HEK293 (cell line): Measurements from ENCODE around the gene RPS14.

Experiments
- CTCF ChIA-PET: fragments of 350-600 bp; formaldehyde crosslinking; extraction: SDS; loops from one replicate; lab custom pipeline; 2021; ENCODE audit warnings: antibody characterized with exemption; lab: Yijun Ruan, JAX
- POLR2A ChIA-PET: fragments of 300-600 bp; formaldehyde crosslinking; extraction: SDS; loops from one replicate; lab custom pipeline; 2020; ENCODE audit warnings: antibody characterized with exemption, inconsistent platforms; lab: Yijun Ruan, JAX
- H3K27ac ChIP-seq: fragments of 200-500 bp; sonication (Bioruptor generic); 2 replicates; pipeline ENCODE4 v1.5.1; 2014; ENCODE audit warnings: low read depth, low read length, control low read depth, inconsistent platforms; ENCODE audit errors: extremely low read depth
- H3K36me3 ChIP-seq, 2 experiments: fragments of 200-500 bp in 1 of 2; sonication (Bioruptor generic) in 1 of 2; 1 replicate in 1 of 2; 2 replicates in 1 of 2; pipeline ENCODE4 v1.5.1; 2014 to 2017; ENCODE audit warnings: inconsistent platforms in 2 of 2, low read length in 2 of 2; ENCODE audit not compliant: control insufficient read depth in 2 of 2, insufficient read depth in 1 of 2
- H3K4me1 ChIP-seq: fragments of 200-500 bp; sonication (Bioruptor generic); 2 replicates; pipeline ENCODE4 v1.5.1; 2014; ENCODE audit warnings: mild to moderate bottlenecking, low read length, inconsistent platforms; ENCODE audit not compliant: control insufficient read depth, insufficient read depth
- H3K4me3 ChIP-seq: 2 replicates; pipeline ENCODE4 v1.5.1; 2011; ENCODE audit warnings: low read depth, mild to moderate bottlenecking, control low read depth, low read length, moderate library complexity
- H3K9me3 ChIP-seq: fragments of 200-500 bp; sonication (Bioruptor generic); 2 replicates; pipeline ENCODE4 v1.5.1; 2014; ENCODE audit warnings: low read depth, low read length, inconsistent platforms; ENCODE audit not compliant: control insufficient read depth, insufficient read depth
- AEBP2 ChIP-seq: fragments of 450-650 bp; formaldehyde crosslinking; IDR thresholded peaks from 2 replicates; pipeline ENCODE4 v1.5.1; 2016; ENCODE audit warnings: missing biosample characterization, missing genetic modification characterization, borderline replicate concordance
- GFI1B ChIP-seq: fragments of 450-650 bp; formaldehyde crosslinking; IDR thresholded peaks from 2 replicates; pipeline ENCODE4 v1.5.1; 2016; ENCODE audit warnings: missing biosample characterization, missing genetic modification characterization
- GLIS1 ChIP-seq: fragments of 450-650 bp; formaldehyde crosslinking; IDR thresholded peaks from 2 replicates; pipeline ENCODE4 v1.5.1; 2016; ENCODE audit warnings: missing biosample characterization, missing genetic modification characterization
- GLIS2 ChIP-seq: fragments of 450-650 bp; formaldehyde crosslinking; IDR thresholded peaks from 2 replicates; pipeline ENCODE4 v1.5.1; 2016; ENCODE audit warnings: missing biosample characterization, missing genetic modification characterization
- HOXC10 ChIP-seq: sonication (generic); formaldehyde crosslinking; IDR thresholded peaks from 2 replicates; pipeline ENCODE4 v1.8.1; 2023; ENCODE audit warnings: mild to moderate bottlenecking, missing genetic modification reagents
- IKZF3 ChIP-seq: fragments of 450-650 bp; IDR thresholded peaks from 2 replicates; pipeline ENCODE4 v1.5.0; 2018; ENCODE audit warnings: missing biosample characterization, mild to moderate bottlenecking, missing genetic modification characterization, moderate library complexity
- KLF9 ChIP-seq: fragments of 450-650 bp; formaldehyde crosslinking; IDR thresholded peaks from 2 replicates; pipeline ENCODE4 v1.5.1; 2016; ENCODE audit warnings: missing biosample characterization, missing genetic modification characterization, low read depth
- TRIM28 ChIP-seq: IDR thresholded peaks from 2 replicates; pipeline ENCODE4 v1.6.1; 2011; ENCODE audit warnings: low read length, control low read depth, borderline replicate concordance
- ZBTB11 ChIP-seq: fragments of 450-650 bp; formaldehyde crosslinking; conservative IDR thresholded peaks from 2 replicates; pipeline ENCODE4 v1.5.1; 2016; ENCODE audit warnings: low read depth, missing biosample characterization, missing genetic modification characterization
- ZBTB20 ChIP-seq: fragments of 450-650 bp; formaldehyde crosslinking; IDR thresholded peaks from 2 replicates; pipeline ENCODE4 v1.5.1; 2016; ENCODE audit warnings: missing biosample characterization, missing genetic modification characterization
- ZBTB7A ChIP-seq: fragments of 450-650 bp; formaldehyde crosslinking; IDR thresholded peaks from 2 replicates; pipeline ENCODE4 v1.5.1; 2016; ENCODE audit warnings: low read depth, missing biosample characterization, missing genetic modification characterization
- ZBTB8A ChIP-seq: fragments of 450-650 bp; formaldehyde crosslinking; IDR thresholded peaks from 2 replicates; pipeline ENCODE4 v1.5.1; 2016; ENCODE audit warnings: missing biosample characterization, missing genetic modification characterization
- ZNF169 ChIP-seq: fragments of 450-650 bp; formaldehyde crosslinking; IDR thresholded peaks from 2 replicates; pipeline ENCODE4 v1.5.1; 2016; ENCODE audit warnings: missing biosample characterization, missing genetic modification characterization
- ZNF2 ChIP-seq: fragments of 450-650 bp; formaldehyde crosslinking; IDR thresholded peaks from 2 replicates; pipeline ENCODE4 v1.5.1; 2016; ENCODE audit warnings: missing biosample characterization, missing genetic modification characterization
- ZNF23 ChIP-seq: fragments of 450-650 bp; formaldehyde crosslinking; IDR thresholded peaks from 2 replicates; pipeline ENCODE4 v1.5.1; 2016; ENCODE audit warnings: missing biosample characterization, missing genetic modification characterization, borderline replicate concordance
- ZNF335 ChIP-seq: fragments of 450-650 bp; formaldehyde crosslinking; conservative IDR thresholded peaks from 2 replicates; pipeline ENCODE4 v1.5.1; 2016; ENCODE audit warnings: missing biosample characterization, missing genetic modification characterization
- ZNF341 ChIP-seq: fragments of 450-650 bp; formaldehyde crosslinking; IDR thresholded peaks from 2 replicates; pipeline ENCODE4; 2016; ENCODE audit warnings: low read depth, missing biosample characterization, missing genetic modification characterization
- ZNF488 ChIP-seq: fragments of 450-650 bp; formaldehyde crosslinking; IDR thresholded peaks from 2 replicates; pipeline ENCODE4 v1.5.1; 2016; ENCODE audit warnings: missing biosample characterization, missing genetic modification characterization
- ZNF513 ChIP-seq: fragments of 450-650 bp; IDR thresholded peaks from 2 replicates; pipeline ENCODE4 v1.5.1; 2018; ENCODE audit warnings: missing biosample characterization, missing genetic modification characterization
- ZNF558 ChIP-seq: fragments of 450-650 bp; formaldehyde crosslinking; IDR thresholded peaks from 2 replicates; pipeline ENCODE4 v1.5.1; 2016; ENCODE audit warnings: missing biosample characterization, missing genetic modification characterization
- ZNF654 ChIP-seq: fragments of 450-650 bp; formaldehyde crosslinking; IDR thresholded peaks from 2 replicates; pipeline ENCODE4 v1.5.1; 2016; ENCODE audit warnings: low read depth, missing biosample characterization, missing genetic modification characterization
- TF ChIP-seq, protein P1 (sequence below): fragments of 450-650 bp; formaldehyde crosslinking; IDR thresholded peaks from 2 replicates; pipeline ENCODE4 v1.5.1; 2017; ENCODE audit warnings: missing biosample characterization, mild to moderate bottlenecking, missing genetic modification characterization, moderate library complexity

RPS14 gene

DNA sequence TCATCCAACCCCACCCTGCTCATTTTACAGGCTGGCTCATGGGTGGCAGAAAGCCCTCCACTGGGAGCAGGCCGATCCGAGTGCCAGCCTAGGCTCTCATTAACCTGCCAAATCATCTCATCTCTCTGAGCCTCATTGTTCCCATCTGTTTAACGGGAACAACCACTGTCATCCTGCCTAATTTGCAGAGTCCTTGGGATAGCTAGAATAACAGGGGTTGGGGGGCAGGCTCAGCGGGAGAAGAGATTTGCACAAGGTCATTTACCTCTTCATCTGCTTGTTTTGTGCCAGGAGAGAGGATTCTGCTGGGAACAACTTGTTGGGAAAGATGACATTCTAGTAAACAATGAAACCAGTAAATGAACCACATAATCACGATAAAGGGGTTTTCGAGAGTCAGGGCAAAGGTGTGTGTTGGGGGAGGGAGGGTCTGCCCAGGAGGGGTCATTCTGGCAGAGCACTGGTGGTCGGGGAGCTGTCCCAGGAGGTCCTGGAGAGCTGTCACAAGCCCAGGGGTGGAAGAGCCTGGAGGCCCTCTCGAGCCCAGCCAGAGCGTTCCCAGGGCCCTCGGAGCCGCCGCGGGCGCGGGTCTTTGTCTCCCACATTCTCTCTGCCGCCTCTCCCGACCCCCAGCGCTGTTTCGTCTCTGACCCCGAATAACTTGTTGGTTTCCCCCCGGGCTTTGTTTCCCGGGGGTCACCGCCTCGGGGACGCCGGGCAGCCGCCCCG, 35.6 kb upstream of the RPS14 start:
- Histone ChIP-seq H3K27ac (peak overlapping the region; percentile 92), H3K36me3 (no peaks in the 10 kb centered on the region; a peak in 1 of 3 replicates), H3K4me3 (peak overlapping the region; percentile 87), H3K4me1 (peaks cover 21% of the 10 kb centered on the region), H3K9me3 (no peaks in the 10 kb centered on the region)
- no peak for TF ChIP-seq TRIM28
- TF ChIP-seq ZNF169 (tag by site-specific recombination): no peak
- TF ChIP-seq ZNF513 (tag by site-specific recombination): no peak
- TF ChIP-seq GFI1B (tag by site-specific recombination): no peak
- no peak for TF ChIP-seq ZNF23 (tag by site-specific recombination)
- TF ChIP-seq ZBTB7A (tag by site-specific recombination): no peak
- peak; percentile 98 for TF ChIP-seq ZNF335 (tag by site-specific recombination)
- TF ChIP-seq IKZF3 (tag by site-specific recombination): 0 out of 2 replicates have a peak, but pooled peaks have one; percentile 5
- TF ChIP-seq ZNF488 (tag by site-specific recombination): no peak
- peak; percentile 85 for TF ChIP-seq GLIS1 (tag by site-specific recombination)
- peak; percentile 64 for TF ChIP-seq ZBTB20 (tag by site-specific recombination)
- peak; percentile 80; the same call in 1 of the 2 replicates for TF ChIP-seq GLIS2 (tag by site-specific recombination)
- TF ChIP-seq, protein P1, sequence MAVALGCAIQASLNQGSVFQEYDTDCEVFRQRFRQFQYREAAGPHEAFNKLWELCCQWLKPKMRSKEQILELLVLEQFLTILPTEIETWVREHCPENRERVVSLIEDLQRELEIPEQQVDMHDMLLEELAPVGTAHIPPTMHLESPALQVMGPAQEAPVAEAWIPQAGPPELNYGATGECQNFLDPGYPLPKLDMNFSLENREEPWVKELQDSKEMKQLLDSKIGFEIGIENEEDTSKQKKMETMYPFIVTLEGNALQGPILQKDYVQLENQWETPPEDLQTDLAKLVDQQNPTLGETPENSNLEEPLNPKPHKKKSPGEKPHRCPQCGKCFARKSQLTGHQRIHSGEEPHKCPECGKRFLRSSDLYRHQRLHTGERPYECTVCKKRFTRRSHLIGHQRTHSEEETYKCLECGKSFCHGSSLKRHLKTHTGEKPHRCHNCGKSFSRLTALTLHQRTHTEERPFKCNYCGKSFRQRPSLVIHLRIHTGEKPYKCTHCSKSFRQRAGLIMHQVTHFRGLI (tag by site-specific recombination): peak; percentile 35; the same call in 1 of the 2 replicates
- no peak for TF ChIP-seq ZNF558 (tag by site-specific recombination)
- TF ChIP-seq ZNF341 (tag by site-specific recombination): peak; percentile 52
- no peak for TF ChIP-seq HOXC10 (CRISPR knock-in tag)
- no peak for TF ChIP-seq AEBP2
- TF ChIP-seq ZBTB8A (tag by site-specific recombination): no peak
- no peak for TF ChIP-seq ZNF654 (tag by site-specific recombination)
- TF ChIP-seq KLF9 (tag by site-specific recombination): no peak; the same call in 1 of the 2 replicates
- TF ChIP-seq ZNF2 (tag by site-specific recombination): no peak
- TF ChIP-seq ZBTB11 (tag by site-specific recombination): peak; percentile 92
- ChIA-PET POLR2A (interaction anchor here (0.6 to 3.5 kb wide), 4 partner anchors 13 to 36 kb away, joined by 3 to 11 read pairs (median 6); partner anchors contain the start of gene RPS14), CTCF (interaction anchor here (1.2 kb wide), 1 partner anchor 39 kb away, joined by 3 read pairs; no protein-coding TSS in a partner anchor)
